Breast epithelium (tissue), 4 donors: ENCODE results near the gene RBM18. TPM values are rescaled to one million over a fixed set of nuclear protein-coding genes. Genes with fewer than 3 reads are reported as not detected.

Source experiments
- DNase-seq, 2 donors: peaks; one replicate each; pipeline ENCODE4 v3.0.0-alpha.2; 2019; ENCODE audit warnings: low spot score in 2 of 2
- H3K27ac ChIP-seq, 2 donors: fragments of 200-600 bp; sonication (generic) in 1 of 2; one replicate each; pipeline ENCODE4 v1.5.1; 2016 to 2019; ENCODE audit warnings: mild to moderate bottlenecking in 1 of 2
- H3K27me3 ChIP-seq, 2 donors: fragments of 200-600 bp; sonication (generic) in 1 of 2; one replicate each; pipeline versions ENCODE4 v1.5.1 to v1.6.0; 2017 to 2019; ENCODE audit warnings: control low read depth in 1 of 2, mild to moderate bottlenecking in 1 of 2
- H3K36me3 ChIP-seq: fragments of 200-600 bp; one replicate; pipeline ENCODE4 v1.5.1; 2019
- H3K4me1 ChIP-seq, 2 donors: fragments of 200-600 bp; sonication (generic); one replicate each; pipeline ENCODE4 v1.5.1; 2016 to 2019; ENCODE audit warnings: control low read depth in 1 of 2
- H3K4me3 ChIP-seq, 3 donors: fragments of 200-600 bp; sonication (generic); 1 replicate in 2 of 3; 2 replicates in 1 of 3; pipeline ENCODE4 v1.5.1; 2016 to 2019; ENCODE audit warnings: mild to moderate bottlenecking in 3 of 3, moderate library complexity in 2 of 3
- H3K9me3 ChIP-seq, 2 donors: fragments of 200-600 bp; sonication (generic) in 1 of 2; one replicate each; pipeline ENCODE4 v1.5.1; 2016 to 2019; ENCODE audit warnings: control low read depth in 1 of 2
- POLR2A ChIP-seq: fragments of 450-650 bp; IDR thresholded peaks from one replicate; pipeline ENCODE4 v1.6.1; 2016; ENCODE audit warnings: antibody characterized with exemption, mild to moderate bottlenecking, moderate library complexity
- POLR2AphosphoS5 ChIP-seq, 3 donors: sonication (generic); formaldehyde crosslinking; IDR thresholded peaks; one replicate each; pipeline ENCODE4 v1.6.1; 2017; ENCODE audit warnings: antibody characterized with exemption in 3 of 3
- intact Hi-C: fragments of 100-400 bp; cut with DNase I; formaldehyde crosslinking; loops from one replicate; pipeline ENCODE4 v1.15.1; 2023; ENCODE audit warnings: low total_unique reads
- total RNA-seq, 3 donors: library from RNA; depleted of rRNA; stranded (reverse); fragments of >200 nt; gene quantifications; one replicate each; pipeline ENCODE4 v1.1.0, GENCODE V29; 2016
- TF ChIP-seq, protein P1 (sequence below), 3 donors: fragments of 450-650 bp; IDR thresholded peaks; one replicate each; pipeline ENCODE4 v1.5.1; 2016 to 2017; ENCODE audit warnings: antibody characterized with exemption in 3 of 3, mild to moderate bottlenecking in 3 of 3, moderate library complexity in 3 of 3

The RBM18 gene
- total RNA-seq, 3 donors from 2014 or later: 10.4 to 20.9 (median 13.4) TPM

DNA sequence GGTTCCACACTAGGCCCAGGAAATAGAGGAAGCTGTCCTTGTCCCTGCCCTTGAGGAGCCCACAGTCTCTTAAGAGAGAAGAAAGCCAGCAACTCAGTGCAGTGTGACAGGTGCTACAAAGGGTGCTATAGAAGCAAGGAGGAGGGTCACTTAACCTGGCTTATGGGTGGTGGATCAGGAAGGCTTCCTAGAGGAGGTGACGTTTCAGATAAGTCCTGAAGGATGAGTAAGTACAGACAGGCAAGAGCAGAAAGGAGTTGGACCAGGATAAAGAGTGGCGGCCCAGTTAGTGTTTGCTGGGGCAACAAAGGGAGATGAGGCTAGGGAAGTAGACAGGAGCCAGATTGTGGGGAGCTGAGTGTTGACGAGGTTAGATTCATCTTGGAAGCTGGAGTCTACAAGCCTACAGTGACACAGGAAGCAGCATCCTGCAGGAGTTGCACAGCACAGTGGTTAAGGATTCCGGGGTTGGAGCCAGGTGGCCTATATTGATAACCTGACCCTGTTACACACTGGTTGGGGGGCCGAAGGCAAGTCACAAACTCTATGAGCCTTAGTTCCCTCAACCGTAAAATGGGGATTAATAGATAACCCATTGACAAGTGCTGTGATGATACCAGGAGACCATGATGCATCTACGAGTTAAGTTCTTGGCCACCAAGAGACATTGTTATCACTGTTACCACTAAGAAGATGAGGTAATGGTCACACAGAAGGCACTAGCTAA is 30.5 kb downstream of the RBM18 start:
- H3K27me3 ChIP-seq: peaks cover 0 to 24% of the 10 kb centered on the region in 2 donors
- no peaks in the 10 kb centered on the region for H3K36me3 ChIP-seq
- H3K27ac ChIP-seq: no peak overlapping the region
- DNase-seq: no peak
- intact Hi-C loops: no loop called here
- no peak overlapping the region for H3K4me3 ChIP-seq
- TF ChIP-seq POLR2A: no peak
- TF ChIP-seq, protein P1, sequence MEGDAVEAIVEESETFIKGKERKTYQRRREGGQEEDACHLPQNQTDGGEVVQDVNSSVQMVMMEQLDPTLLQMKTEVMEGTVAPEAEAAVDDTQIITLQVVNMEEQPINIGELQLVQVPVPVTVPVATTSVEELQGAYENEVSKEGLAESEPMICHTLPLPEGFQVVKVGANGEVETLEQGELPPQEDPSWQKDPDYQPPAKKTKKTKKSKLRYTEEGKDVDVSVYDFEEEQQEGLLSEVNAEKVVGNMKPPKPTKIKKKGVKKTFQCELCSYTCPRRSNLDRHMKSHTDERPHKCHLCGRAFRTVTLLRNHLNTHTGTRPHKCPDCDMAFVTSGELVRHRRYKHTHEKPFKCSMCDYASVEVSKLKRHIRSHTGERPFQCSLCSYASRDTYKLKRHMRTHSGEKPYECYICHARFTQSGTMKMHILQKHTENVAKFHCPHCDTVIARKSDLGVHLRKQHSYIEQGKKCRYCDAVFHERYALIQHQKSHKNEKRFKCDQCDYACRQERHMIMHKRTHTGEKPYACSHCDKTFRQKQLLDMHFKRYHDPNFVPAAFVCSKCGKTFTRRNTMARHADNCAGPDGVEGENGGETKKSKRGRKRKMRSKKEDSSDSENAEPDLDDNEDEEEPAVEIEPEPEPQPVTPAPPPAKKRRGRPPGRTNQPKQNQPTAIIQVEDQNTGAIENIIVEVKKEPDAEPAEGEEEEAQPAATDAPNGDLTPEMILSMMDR (IDR thresholded peaks at IDR 0.05): no peak
- TF ChIP-seq POLR2AphosphoS5 (IDR thresholded peaks at IDR 0.05): no peak
- H3K4me1 ChIP-seq: no peaks in the 10 kb centered on the region
- H3K9me3 ChIP-seq: no peaks in the 10 kb centered on the region

DNA sequence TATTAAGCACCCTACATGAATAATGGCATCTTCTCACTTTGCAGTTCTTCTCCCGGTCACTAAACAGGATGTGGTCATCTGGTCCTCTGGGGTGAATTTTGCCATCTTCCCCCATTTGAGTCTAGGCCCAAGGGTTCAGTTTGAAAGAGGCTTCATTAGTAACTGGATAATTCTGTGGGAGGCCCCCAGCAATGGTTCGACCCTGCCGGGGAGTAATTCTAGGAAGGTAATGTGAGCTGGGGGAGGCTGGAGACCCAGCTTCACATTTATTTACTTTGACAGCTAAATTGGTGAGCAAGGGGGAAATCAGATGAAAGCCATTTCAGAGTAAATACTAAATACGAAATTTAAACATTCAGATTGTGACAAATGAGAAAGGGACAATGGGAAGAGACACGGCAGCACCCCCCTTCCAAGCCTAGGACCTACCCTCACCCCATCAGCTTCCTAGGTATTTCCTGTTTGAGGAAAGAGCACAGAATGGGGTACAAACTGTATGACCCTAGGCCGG is 31.8 kb downstream of the RBM18 start:
- intact Hi-C loops: no loop called here
- H3K4me3 ChIP-seq: no peak overlapping the region
- no peaks in the 10 kb centered on the region for H3K9me3 ChIP-seq
- H3K36me3 ChIP-seq: no peaks in the 10 kb centered on the region
- H3K4me1 ChIP-seq: peaks cover 3 to 5% of the 10 kb centered on the region in 2 donors
- DNase-seq: no peak
- TF ChIP-seq, protein P1 (IDR thresholded peaks at IDR 0.05): no peak
- TF ChIP-seq POLR2A (no peak), POLR2AphosphoS5 (IDR thresholded peaks at IDR 0.05) (no peak)
- H3K27ac ChIP-seq: no peak overlapping the region
- peaks cover 6 to 36% of the 10 kb centered on the region in 2 donors for H3K27me3 ChIP-seq

DNA sequence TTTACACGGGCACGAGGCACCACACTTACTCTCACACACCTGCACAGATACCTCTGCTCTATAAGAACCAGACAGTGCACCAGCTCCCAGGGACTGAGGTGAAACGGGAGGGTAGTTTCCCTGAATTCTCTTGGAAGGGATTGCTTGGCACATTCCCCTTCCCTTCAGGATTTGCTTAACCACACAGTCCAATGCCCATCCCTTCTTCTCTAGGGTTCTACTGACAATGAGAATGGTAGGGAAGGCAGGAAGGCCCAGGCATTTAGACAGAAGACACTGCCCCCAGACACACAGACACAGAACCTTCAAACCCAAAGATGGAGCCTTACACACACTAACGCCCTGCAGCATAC is 35.2 kb downstream of the RBM18 start:
- no peak overlapping the region for H3K27ac ChIP-seq
- no peaks in the 10 kb centered on the region for H3K36me3 ChIP-seq
- intact Hi-C loops: no loop called here
- H3K9me3 ChIP-seq: no peaks in the 10 kb centered on the region
- DNase-seq: no peak
- peaks cover 13 to 70% of the 10 kb centered on the region in 2 donors for H3K27me3 ChIP-seq
- no peak overlapping the region for H3K4me3 ChIP-seq
- TF ChIP-seq, protein P1 (IDR thresholded peaks at IDR 0.05): no peak
- no peak for TF ChIP-seq POLR2AphosphoS5 (IDR thresholded peaks at IDR 0.05)
- no peak for TF ChIP-seq POLR2A
- peaks cover 3 to 5% of the 10 kb centered on the region in 2 donors for H3K4me1 ChIP-seq

DNA sequence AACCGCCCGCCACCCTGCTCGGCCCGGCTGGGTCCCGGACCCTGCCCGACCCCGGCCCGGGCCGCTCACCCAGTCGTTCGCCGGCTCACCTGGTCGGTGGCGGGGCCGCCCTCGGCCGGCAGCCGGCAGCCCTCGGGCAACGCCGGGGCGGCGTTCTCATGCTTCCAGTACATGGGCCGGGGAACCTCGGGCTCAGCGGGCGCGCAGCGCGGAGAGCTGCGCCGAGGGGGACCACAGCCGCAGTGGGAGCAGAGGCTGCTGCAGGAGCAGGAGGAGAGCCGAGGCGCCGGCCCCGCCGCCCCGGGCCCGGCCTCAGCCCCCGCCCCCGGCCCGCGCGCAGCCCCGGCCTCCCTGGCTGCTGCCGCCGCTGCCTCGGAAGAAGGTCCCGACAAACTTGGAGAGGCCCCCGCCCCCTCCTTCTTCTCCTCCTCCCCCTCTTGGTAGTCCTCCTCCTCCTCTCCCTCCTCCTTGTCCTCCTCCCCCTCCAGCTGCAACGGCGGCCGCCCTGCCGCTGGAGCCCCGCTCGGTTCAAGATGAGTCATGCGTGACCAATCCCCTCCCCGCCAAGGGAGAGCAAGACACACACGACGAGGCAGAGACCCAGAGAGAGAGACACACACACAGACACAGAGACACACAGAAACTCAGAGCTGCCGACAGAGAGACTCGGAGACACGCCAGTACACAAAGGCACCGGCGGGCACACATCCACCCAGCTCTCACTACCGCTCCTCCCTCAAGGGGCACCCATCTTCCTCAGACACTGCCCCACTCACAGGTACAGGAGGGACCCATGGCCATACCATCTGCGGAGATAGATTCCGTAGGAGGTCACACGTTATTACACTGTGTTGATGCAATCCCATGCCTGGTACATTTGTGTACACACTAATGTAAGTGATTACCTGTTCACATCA is 35.8 kb downstream of the RBM18 start, which contains the start of gene LHX6:
Gene LHX6, minus strand, starts transcription at position 390 of the 917 bp plus-strand sequence. Its CDS starts 217 bp downstream, at position 173.
- H3K36me3 ChIP-seq: no peaks in the 10 kb centered on the region
- no peaks in the 10 kb centered on the region for H3K9me3 ChIP-seq
- peaks cover 13 to 75% of the 10 kb centered on the region in 2 donors for H3K27me3 ChIP-seq
- intact Hi-C loops: no loop called here
- peaks cover 3 to 5% of the 10 kb centered on the region in 2 donors for H3K4me1 ChIP-seq
- TF ChIP-seq, protein P1 (IDR thresholded peaks at IDR 0.05): no peak
- TF ChIP-seq POLR2AphosphoS5 (IDR thresholded peaks at IDR 0.05) (no peak), POLR2A (no peak)
- H3K27ac ChIP-seq: no peak within 1 kb of the TSS
- peak within 1 kb of the TSS; percentile 43 to 71 (median 46) for H3K4me3 ChIP-seq
- DNase-seq: no peak
